ENCODE data around the gene ARL5C. TPM values are rescaled to one million over a fixed set of nuclear protein-coding genes. Genes with fewer than 3 reads are reported as not detected.

ARL5C gene
- total RNA-seq, 1 donor from 2014 or later: not detected

DNA sequence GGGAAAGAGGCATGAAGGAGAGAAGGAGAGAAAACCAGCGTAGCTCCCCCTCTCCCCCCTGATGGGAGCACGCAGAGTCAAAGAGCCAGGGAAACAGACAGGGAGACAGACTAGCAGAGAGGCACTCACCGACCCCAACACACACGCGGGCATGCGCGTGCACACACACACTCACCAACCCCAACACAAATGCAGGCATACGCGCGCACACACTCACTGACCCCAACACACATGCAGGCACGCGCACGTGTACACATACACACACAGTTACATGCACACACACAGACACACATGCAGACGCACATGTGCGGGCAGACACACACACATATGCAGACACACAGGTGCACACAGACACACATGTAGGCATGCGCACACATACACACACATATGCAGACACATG lies 26.9 kb upstream of the ARL5C start:
- no peak for DNase-seq (ENCODE audit: low spot score)
- peaks cover 4% of the 10 kb centered on the region for H3K36me3 Mint-ChIP-seq
- H3K4me1 Mint-ChIP-seq: peaks cover 12% of the 10 kb centered on the region
- Histone ChIP-seq H3K4me3 (no peak overlapping the region), H3K36me3 (no peaks in the 10 kb centered on the region), H2AFZ (replicated peaks) (no peak overlapping the region), H3K79me2 (ENCODE audit: low read depth) (peaks cover 32% of the 10 kb centered on the region), H3K4me2 (no peak overlapping the region), H3K4me1 (peaks cover 25% of the 10 kb centered on the region), H3K27me3 (no peaks in the 10 kb centered on the region), H3F3A (ENCODE audit: low read depth) (peaks cover 13% of the 10 kb centered on the region), H4K20me1 (ENCODE audit: low read depth) (peaks cover 26% of the 10 kb centered on the region), H3K27ac (no peak overlapping the region), H3K9ac (no peak overlapping the region), H3K9me3 (ENCODE audit: low read depth) (no peaks in the 10 kb centered on the region)
- no peaks in the 10 kb centered on the region for H3K9me3 Mint-ChIP-seq
- no peak overlapping the region for H3K4me3 Mint-ChIP-seq
- TF ChIP-seq EZH2 (IDR thresholded peaks at IDR 0.05) (no peak), EZH2phosphoT487 (IDR thresholded peaks at IDR 0.05) (no peak), CTCF (IDR thresholded peaks at IDR 0.05) (no peak)
- peaks cover 10% of the 10 kb centered on the region for H3K27me3 Mint-ChIP-seq (ENCODE audit: insufficient read depth, low read depth)
- H3K27ac Mint-ChIP-seq: no peak overlapping the region

- peaks cover 30% of the 10 kb centered on the region for H3K79me2 ChIP-seq (ENCODE audit: low read depth)
- H3K4me1 ChIP-seq: peaks cover 23% of the 10 kb centered on the region
- TF ChIP-seq EZH2phosphoT487 (IDR thresholded peaks at IDR 0.05): no peak
- TF ChIP-seq EZH2 (IDR thresholded peaks at IDR 0.05): no peak
- TF ChIP-seq CTCF (IDR thresholded peaks at IDR 0.05): no peak
- peaks cover 11% of the 10 kb centered on the region for H3K4me1 Mint-ChIP-seq
- no peak overlapping the region for H3K4me2 ChIP-seq
- no peak overlapping the region for H3K27ac ChIP-seq
- no peaks in the 10 kb centered on the region for H3K36me3 ChIP-seq
- peaks cover 11% of the 10 kb centered on the region for H3F3A ChIP-seq (ENCODE audit: low read depth)
- no peak overlapping the region for H3K27ac Mint-ChIP-seq
- H3K36me3 Mint-ChIP-seq: peaks cover 4% of the 10 kb centered on the region
- no peaks in the 10 kb centered on the region for H3K9me3 ChIP-seq (ENCODE audit: low read depth)
- H2AFZ ChIP-seq (replicated peaks): no peak overlapping the region
- H3K4me3 Mint-ChIP-seq: no peak overlapping the region
- peaks cover 10% of the 10 kb centered on the region for H3K27me3 Mint-ChIP-seq (ENCODE audit: insufficient read depth, low read depth)
- H3K4me3 ChIP-seq: no peak overlapping the region
- no peak for DNase-seq (ENCODE audit: low spot score)
- H3K9ac ChIP-seq: no peak overlapping the region
- H3K27me3 ChIP-seq: no peaks in the 10 kb centered on the region
- H3K9me3 Mint-ChIP-seq: no peaks in the 10 kb centered on the region
- H4K20me1 ChIP-seq (ENCODE audit: low read depth): peaks cover 26% of the 10 kb centered on the region
Observed at GRCh38 chr17:39191750-39192510, 26.0 kb upstream of the ARL5C start.

GRCh38 chr17:39187152-39187830 lies 21.3 kb upstream of the ARL5C start:
- Histone ChIP-seq H4K20me1 (ENCODE audit: low read depth) (no peaks in the 10 kb centered on the region), H2AFZ (replicated peaks) (no peak overlapping the region), H3K4me3 (no peak overlapping the region), H3K36me3 (no peaks in the 10 kb centered on the region), H3K79me2 (ENCODE audit: low read depth) (no peaks in the 10 kb centered on the region), H3K4me2 (no peak overlapping the region), H3K9me3 (ENCODE audit: low read depth) (no peaks in the 10 kb centered on the region), H3K9ac (no peak overlapping the region), H3K27ac (no peak overlapping the region), H3F3A (ENCODE audit: low read depth) (no peaks in the 10 kb centered on the region), H3K27me3 (no peaks in the 10 kb centered on the region), H3K4me1 (no peaks in the 10 kb centered on the region)
- Mint-ChIP-seq H3K4me1 (no peaks in the 10 kb centered on the region), H3K9me3 (no peaks in the 10 kb centered on the region), H3K4me3 (no peak overlapping the region), H3K36me3 (peaks cover 15% of the 10 kb centered on the region), H3K27me3 (ENCODE audit: insufficient read depth, low read depth) (peaks cover 4% of the 10 kb centered on the region), H3K27ac (no peak overlapping the region)
- DNase-seq (ENCODE audit: low spot score): no peak
- TF ChIP-seq EZH2phosphoT487 (IDR thresholded peaks at IDR 0.05): no peak
- no peak for TF ChIP-seq CTCF (IDR thresholded peaks at IDR 0.05)
- TF ChIP-seq EZH2 (IDR thresholded peaks at IDR 0.05): no peak
